HEK293 (cell line): ENCODE measurements around the gene DNAJB2.

Source experiments
- TRIM28 ChIP-seq: IDR thresholded peaks from 2 replicates; pipeline ENCODE4 v1.6.1; 2011; ENCODE audit warnings: low read length, control low read depth, borderline replicate concordance
- ZFP3 ChIP-seq: fragments of 450-650 bp; formaldehyde crosslinking; IDR thresholded peaks from 2 replicates; pipeline ENCODE4 v1.5.1; 2016; ENCODE audit warnings: low read depth, missing biosample characterization, missing genetic modification characterization
- TF ChIP-seq, protein P1 (sequence below): fragments of 450-650 bp; formaldehyde crosslinking; IDR thresholded peaks from 2 replicates; pipeline ENCODE4 v1.5.1; 2016; ENCODE audit warnings: missing biosample characterization, missing genetic modification characterization
- TF ChIP-seq, protein P2 (sequence below): fragments of 450-650 bp; formaldehyde crosslinking; IDR thresholded peaks from 2 replicates; pipeline ENCODE4 v1.5.1; 2016; ENCODE audit warnings: missing biosample characterization, missing genetic modification characterization, borderline replicate concordance
- TF ChIP-seq, protein P3 (sequence below): fragments of 450-650 bp; formaldehyde crosslinking; conservative IDR thresholded peaks from 2 replicates; pipeline ENCODE4 v1.5.1; 2016; ENCODE audit warnings: low read depth, missing biosample characterization, missing genetic modification characterization
- TF ChIP-seq, protein P4 (sequence below): fragments of 450-650 bp; formaldehyde crosslinking; IDR thresholded peaks from 2 replicates; pipeline ENCODE4 v1.5.1; 2016; ENCODE audit warnings: missing biosample characterization, missing genetic modification characterization

DNA sequence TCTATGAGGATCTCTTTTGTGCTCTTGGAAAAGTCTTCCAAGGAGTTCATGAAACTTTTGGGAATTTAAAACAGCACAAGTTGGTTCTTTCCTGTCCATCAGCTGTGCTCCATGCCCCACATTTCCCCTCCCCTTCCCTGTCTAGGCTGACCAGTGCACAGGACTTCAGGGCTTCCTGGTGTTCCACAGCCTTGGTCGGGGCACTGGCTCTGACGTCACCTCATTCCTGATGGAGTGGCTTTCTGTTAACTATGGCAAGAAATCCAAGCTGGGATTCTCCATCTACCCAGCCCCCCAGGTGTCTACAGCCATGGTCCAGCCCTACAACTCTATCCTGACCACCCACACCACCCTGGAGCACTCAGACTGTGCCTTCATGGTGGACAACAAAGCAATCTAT, 8.1 kb upstream of the DNAJB2 start:
- TF ChIP-seq, protein P1, sequence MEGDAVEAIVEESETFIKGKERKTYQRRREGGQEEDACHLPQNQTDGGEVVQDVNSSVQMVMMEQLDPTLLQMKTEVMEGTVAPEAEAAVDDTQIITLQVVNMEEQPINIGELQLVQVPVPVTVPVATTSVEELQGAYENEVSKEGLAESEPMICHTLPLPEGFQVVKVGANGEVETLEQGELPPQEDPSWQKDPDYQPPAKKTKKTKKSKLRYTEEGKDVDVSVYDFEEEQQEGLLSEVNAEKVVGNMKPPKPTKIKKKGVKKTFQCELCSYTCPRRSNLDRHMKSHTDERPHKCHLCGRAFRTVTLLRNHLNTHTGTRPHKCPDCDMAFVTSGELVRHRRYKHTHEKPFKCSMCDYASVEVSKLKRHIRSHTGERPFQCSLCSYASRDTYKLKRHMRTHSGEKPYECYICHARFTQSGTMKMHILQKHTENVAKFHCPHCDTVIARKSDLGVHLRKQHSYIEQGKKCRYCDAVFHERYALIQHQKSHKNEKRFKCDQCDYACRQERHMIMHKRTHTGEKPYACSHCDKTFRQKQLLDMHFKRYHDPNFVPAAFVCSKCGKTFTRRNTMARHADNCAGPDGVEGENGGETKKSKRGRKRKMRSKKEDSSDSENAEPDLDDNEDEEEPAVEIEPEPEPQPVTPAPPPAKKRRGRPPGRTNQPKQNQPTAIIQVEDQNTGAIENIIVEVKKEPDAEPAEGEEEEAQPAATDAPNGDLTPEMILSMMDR: no peak
- TF ChIP-seq, protein P2, sequence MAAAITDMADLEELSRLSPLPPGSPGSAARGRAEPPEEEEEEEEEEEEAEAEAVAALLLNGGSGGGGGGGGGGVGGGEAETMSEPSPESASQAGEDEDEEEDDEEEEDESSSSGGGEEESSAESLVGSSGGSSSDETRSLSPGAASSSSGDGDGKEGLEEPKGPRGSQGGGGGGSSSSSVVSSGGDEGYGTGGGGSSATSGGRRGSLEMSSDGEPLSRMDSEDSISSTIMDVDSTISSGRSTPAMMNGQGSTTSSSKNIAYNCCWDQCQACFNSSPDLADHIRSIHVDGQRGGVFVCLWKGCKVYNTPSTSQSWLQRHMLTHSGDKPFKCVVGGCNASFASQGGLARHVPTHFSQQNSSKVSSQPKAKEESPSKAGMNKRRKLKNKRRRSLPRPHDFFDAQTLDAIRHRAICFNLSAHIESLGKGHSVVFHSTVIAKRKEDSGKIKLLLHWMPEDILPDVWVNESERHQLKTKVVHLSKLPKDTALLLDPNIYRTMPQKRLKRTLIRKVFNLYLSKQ: no peak
- TF ChIP-seq, protein P3, sequence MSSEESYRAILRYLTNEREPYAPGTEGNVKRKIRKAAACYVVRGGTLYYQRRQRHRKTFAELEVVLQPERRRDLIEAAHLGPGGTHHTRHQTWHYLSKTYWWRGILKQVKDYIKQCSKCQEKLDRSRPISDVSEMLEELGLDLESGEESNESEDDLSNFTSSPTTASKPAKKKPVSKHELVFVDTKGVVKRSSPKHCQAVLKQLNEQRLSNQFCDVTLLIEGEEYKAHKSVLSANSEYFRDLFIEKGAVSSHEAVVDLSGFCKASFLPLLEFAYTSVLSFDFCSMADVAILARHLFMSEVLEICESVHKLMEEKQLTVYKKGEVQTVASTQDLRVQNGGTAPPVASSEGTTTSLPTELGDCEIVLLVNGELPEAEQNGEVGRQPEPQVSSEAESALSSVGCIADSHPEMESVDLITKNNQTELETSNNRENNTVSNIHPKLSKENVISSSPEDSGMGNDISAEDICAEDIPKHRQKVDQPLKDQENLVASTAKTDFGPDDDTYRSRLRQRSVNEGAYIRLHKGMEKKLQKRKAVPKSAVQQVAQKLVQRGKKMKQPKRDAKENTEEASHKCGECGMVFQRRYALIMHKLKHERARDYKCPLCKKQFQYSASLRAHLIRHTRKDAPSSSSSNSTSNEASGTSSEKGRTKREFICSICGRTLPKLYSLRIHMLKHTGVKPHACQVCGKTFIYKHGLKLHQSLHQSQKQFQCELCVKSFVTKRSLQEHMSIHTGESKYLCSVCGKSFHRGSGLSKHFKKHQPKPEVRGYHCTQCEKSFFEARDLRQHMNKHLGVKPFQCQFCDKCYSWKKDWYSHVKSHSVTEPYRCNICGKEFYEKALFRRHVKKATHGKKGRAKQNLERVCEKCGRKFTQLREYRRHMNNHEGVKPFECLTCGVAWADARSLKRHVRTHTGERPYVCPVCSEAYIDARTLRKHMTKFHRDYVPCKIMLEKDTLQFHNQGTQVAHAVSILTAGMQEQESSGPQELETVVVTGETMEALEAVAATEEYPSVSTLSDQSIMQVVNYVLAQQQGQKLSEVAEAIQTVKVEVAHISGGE (tag by site-specific recombination): no peak
- TF ChIP-seq, protein P4, sequence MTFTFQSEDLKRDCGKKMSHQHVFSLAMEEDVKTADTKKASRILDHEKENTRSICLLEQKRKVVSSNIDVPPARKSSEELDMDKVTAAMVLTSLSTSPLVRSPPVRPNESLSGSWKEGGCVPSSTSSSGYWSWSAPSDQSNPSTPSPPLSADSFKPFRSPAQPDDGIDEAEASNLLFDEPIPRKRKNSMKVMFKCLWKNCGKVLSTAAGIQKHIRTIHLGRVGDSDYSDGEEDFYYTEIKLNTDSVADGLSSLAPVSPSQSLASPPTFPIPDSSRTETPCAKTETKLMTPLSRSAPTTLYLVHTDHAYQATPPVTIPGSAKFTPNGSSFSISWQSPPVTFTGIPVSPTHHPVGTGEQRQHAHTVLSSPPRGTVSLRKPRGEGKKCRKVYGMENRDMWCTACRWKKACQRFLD: no peak
- TF ChIP-seq TRIM28 (no peak), ZFP3 (tag by site-specific recombination) (no peak)
